ENCODE data around the gene WNT3A. TPM values are rescaled to one million over a fixed set of nuclear protein-coding genes. Genes with fewer than 3 reads are reported as not detected.

WNT3A gene
- polyA plus RNA-seq, 1 donor (not counting 4 experiments of a cell fraction or from before 2014, with no cell fraction given), result 0.07 TPM

GRCh38 chr1:228063251-228064191 is 56.7 kb downstream of the WNT3A start:
- H4K20me1 ChIP-seq (ENCODE audit: control insufficient read depth, extremely low read depth, insufficient read depth, low read length), result no peaks in the 10 kb centered on the region
- FAIRE-seq (no peak), DNase-seq (ENCODE audit: low read depth, low spot score) (no peak)
- dilution Hi-C loops (cut with MboI; ENCODE audit: extremely low pct_ligation_motif_present, low sequenced_read_pairs), result no loop called here
- no peak overlapping the region for H2AFZ ChIP-seq (ENCODE audit: control insufficient read depth, low read length)
- H3K4me2 ChIP-seq (ENCODE audit: control insufficient read depth, extremely low read depth, insufficient read depth, low read depth, low read length), result no peak overlapping the region
- no peak overlapping the region for H3K27ac ChIP-seq (ENCODE audit: control insufficient read depth, insufficient read depth, low read length)
- TF ChIP-seq CTCF (optimal IDR thresholded peaks at IDR 0.05 in 1 of 3, IDR thresholded peaks at IDR 0.05 in 1 of 3, conservative IDR thresholded peaks at IDR 0.05 in 1 of 3; ENCODE audit: extremely low read depth in 1 of 3, insufficient read depth in 2 of 3, low read length in 3 of 3) (no peak), EZH2 (IDR thresholded peaks at IDR 0.05; ENCODE audit: low read length) (no peak)
- no peaks in the 10 kb centered on the region for H3K79me2 ChIP-seq (ENCODE audit: control insufficient read depth, insufficient read depth, low read length)
- H3K36me3 ChIP-seq (ENCODE audit: control insufficient read depth in 2 of 2, extremely low read depth in 1 of 2, insufficient read depth in 2 of 2, low read length in 2 of 2), result no peaks in the 10 kb centered on the region
- no peak overlapping the region for H3K4me3 ChIP-seq (ENCODE audit: control insufficient read depth in 2 of 3, extremely low read depth in 1 of 3, insufficient read depth in 2 of 3, low read depth in 1 of 3, low read length in 3 of 3)
- H3K9ac ChIP-seq (ENCODE audit: control insufficient read depth, extremely low read depth, insufficient read depth, low read length), result no peak overlapping the region
- peaks cover 53% of the 10 kb centered on the region for H3K27me3 ChIP-seq (ENCODE audit: control insufficient read depth, extremely low read depth, insufficient read depth, low read length)
- no peaks in the 10 kb centered on the region for H3K9me1 ChIP-seq (ENCODE audit: control insufficient read depth, extremely low read depth, insufficient read depth, low read length)
- no peaks in the 10 kb centered on the region for H3K9me3 ChIP-seq (ENCODE audit: control insufficient read depth, low read depth, low read length)
- H3K4me1 ChIP-seq (ENCODE audit: control insufficient read depth, extremely low read depth, insufficient read depth, low read length), result peaks cover 3% of the 10 kb centered on the region

DNA sequence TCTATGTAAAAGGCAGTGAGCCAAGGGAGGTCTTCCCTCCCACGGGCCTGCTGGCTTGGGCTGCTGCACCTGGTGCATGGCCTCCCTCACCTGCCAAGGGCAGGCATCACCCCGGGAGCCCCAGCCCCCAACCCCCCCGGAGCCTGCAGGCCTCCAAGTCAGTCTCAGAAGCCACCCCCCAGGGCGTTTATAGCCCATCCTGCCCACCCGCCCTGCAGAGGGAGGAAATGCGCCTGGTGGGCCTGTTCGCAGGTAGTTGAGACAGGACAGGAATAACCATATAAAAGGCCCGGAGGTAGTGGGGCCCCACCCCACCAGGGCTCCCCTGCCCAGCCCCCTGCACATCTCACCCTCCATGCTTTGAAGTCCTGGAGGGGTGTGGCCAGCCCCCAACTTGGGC is 57.5 kb downstream of the WNT3A start:
- TF ChIP-seq EZH2 (IDR thresholded peaks at IDR 0.05; ENCODE audit: low read length) (no peak), CTCF (optimal IDR thresholded peaks at IDR 0.05 in 1 of 3, IDR thresholded peaks at IDR 0.05 in 1 of 3, conservative IDR thresholded peaks at IDR 0.05 in 1 of 3; ENCODE audit: extremely low read depth in 1 of 3, insufficient read depth in 2 of 3, low read length in 3 of 3) (no peak)
- no peak overlapping the region for H3K27ac ChIP-seq (ENCODE audit: control insufficient read depth, insufficient read depth, low read length)
- no peaks in the 10 kb centered on the region for H3K36me3 ChIP-seq (ENCODE audit: control insufficient read depth in 2 of 2, extremely low read depth in 1 of 2, insufficient read depth in 2 of 2, low read length in 2 of 2)
- DNase-seq (ENCODE audit: low read depth, low spot score) (no peak), FAIRE-seq (no peak)
- no peak overlapping the region for H2AFZ ChIP-seq (ENCODE audit: control insufficient read depth, low read length)
- H4K20me1 ChIP-seq (ENCODE audit: control insufficient read depth, extremely low read depth, insufficient read depth, low read length), result no peaks in the 10 kb centered on the region
- no peaks in the 10 kb centered on the region for H3K9me1 ChIP-seq (ENCODE audit: control insufficient read depth, extremely low read depth, insufficient read depth, low read length)
- H3K9ac ChIP-seq (ENCODE audit: control insufficient read depth, extremely low read depth, insufficient read depth, low read length), result no peak overlapping the region
- peaks cover 3% of the 10 kb centered on the region for H3K4me1 ChIP-seq (ENCODE audit: control insufficient read depth, extremely low read depth, insufficient read depth, low read length)
- no peaks in the 10 kb centered on the region for H3K9me3 ChIP-seq (ENCODE audit: control insufficient read depth, low read depth, low read length)
- dilution Hi-C loops (cut with MboI; ENCODE audit: extremely low pct_ligation_motif_present, low sequenced_read_pairs), result no loop called here
- H3K4me3 ChIP-seq (ENCODE audit: control insufficient read depth in 2 of 3, extremely low read depth in 1 of 3, insufficient read depth in 2 of 3, low read depth in 1 of 3, low read length in 3 of 3), result no peak overlapping the region
- no peaks in the 10 kb centered on the region for H3K79me2 ChIP-seq (ENCODE audit: control insufficient read depth, insufficient read depth, low read length)
- H3K4me2 ChIP-seq (ENCODE audit: control insufficient read depth, extremely low read depth, insufficient read depth, low read depth, low read length), result no peak overlapping the region
- peaks cover 46% of the 10 kb centered on the region for H3K27me3 ChIP-seq (ENCODE audit: control insufficient read depth, extremely low read depth, insufficient read depth, low read length)

Measured in keratinocyte (primary cell).